Measurements from ENCODE around the gene CHST15.

DNA sequence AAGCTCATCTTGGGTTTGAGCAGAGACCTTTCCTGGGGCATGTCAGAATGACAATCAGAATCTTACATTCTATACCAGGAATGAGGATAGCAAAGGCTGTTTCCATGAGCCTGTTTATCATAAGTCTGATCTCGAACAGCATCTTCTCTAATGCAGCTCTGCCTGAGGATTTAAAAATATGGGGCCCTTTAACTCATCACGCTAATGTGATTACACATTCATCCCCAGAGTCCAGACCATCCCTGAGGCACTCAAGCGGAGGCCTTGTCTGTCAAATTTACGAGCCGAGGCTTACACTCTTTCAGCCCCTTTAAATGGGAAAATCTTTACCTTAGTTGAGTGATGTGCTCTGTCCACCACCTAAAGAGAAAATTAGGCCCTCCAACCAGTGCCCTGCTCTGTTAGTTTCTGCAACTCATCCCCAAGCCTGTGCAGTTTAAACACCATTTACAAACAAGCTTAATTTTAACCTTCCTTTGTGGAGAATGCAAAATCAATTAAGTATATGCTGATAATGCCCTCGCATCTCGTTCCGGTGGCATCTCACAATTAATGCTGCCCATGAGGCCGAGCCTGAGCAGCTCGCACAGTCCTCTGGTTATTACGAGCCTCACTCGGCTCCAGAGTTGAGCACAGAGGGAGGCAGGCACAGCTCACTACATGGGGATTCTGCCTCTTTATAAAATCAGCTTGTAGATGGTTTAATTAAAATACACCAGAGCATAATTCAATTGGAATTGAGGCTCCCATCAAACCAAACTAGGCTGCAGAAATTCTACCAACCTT is 16.0 kb downstream of the CHST15 start:
- TF ChIP-seq, protein P1, sequence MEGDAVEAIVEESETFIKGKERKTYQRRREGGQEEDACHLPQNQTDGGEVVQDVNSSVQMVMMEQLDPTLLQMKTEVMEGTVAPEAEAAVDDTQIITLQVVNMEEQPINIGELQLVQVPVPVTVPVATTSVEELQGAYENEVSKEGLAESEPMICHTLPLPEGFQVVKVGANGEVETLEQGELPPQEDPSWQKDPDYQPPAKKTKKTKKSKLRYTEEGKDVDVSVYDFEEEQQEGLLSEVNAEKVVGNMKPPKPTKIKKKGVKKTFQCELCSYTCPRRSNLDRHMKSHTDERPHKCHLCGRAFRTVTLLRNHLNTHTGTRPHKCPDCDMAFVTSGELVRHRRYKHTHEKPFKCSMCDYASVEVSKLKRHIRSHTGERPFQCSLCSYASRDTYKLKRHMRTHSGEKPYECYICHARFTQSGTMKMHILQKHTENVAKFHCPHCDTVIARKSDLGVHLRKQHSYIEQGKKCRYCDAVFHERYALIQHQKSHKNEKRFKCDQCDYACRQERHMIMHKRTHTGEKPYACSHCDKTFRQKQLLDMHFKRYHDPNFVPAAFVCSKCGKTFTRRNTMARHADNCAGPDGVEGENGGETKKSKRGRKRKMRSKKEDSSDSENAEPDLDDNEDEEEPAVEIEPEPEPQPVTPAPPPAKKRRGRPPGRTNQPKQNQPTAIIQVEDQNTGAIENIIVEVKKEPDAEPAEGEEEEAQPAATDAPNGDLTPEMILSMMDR (IDR thresholded peaks at IDR 0.05) = no peak
- TF ChIP-seq POLR2A (IDR thresholded peaks at IDR 0.05) = no peak
